Mucosa of descending colon (tissue), 3 donors: Measurements from ENCODE around the gene NCOA6. TPM values are rescaled to one million over a fixed set of nuclear protein-coding genes. Genes with fewer than 3 reads are reported as not detected.

Experiments
- ATAC-seq: fragments of 200-7000 bp; cut with Tn5 transposase; one replicate; pipeline ENCODE4 v1.9.1; 2020; ENCODE audit warnings: mild to moderate bottlenecking, moderate library complexity
- DNase-seq, 3 donors: peaks; one replicate each; pipeline ENCODE4 v3.0.0-alpha.2; 2020
- H3K36me3 ChIP-seq: fragments of 200-600 bp; one replicate; pipeline ENCODE4 v1.8.0; 2021; ENCODE audit warnings: low read depth, mild to moderate bottlenecking
- H3K4me1 ChIP-seq: fragments of 200-600 bp; one replicate; pipeline ENCODE4 v1.8.0; 2021; ENCODE audit warnings: low read depth, mild to moderate bottlenecking
- H3K4me3 ChIP-seq: fragments of 200-600 bp; one replicate; pipeline ENCODE4 v1.8.0; 2021; ENCODE audit warnings: mild to moderate bottlenecking
- H3K9me3 ChIP-seq: fragments of 200-600 bp; one replicate; pipeline ENCODE4 v1.8.0; 2021; ENCODE audit warnings: mild to moderate bottlenecking
- intact Hi-C, 2 donors: fragments of 100-400 bp; cut with DNase I in 1 of 2; cut with micrococcal nuclease in 1 of 2; formaldehyde crosslinking; loops; one replicate each; pipeline versions ENCODE4 v1.11.0 to v1.11.1; 2022; cut with DNase I, micrococcal nuclease
- total RNA-seq, 3 donors: library from RNA; stranded (reverse); fragmentation: NEBNext Ultra II Directional in 2 of 3; extraction: Animal tissue kit (Norgen Biotek cat#: 25700) in 2 of 3; gene quantifications; one replicate each; pipeline versions ENCODE4 v1.2.1 to v1.2.4, GENCODE V29; 2021 to 2023
- TF ChIP-seq, protein P1 (sequence below): fragments of 200-600 bp; IDR thresholded peaks from one replicate; pipeline ENCODE4 v1.8.0; 2022; ENCODE audit warnings: antibody characterized with exemption, mild to moderate bottlenecking
- donor health status: DM: no; HTN: no; CAD: no; lungs with moderate emphysema.
- donor health status: DM: no; HTN: no; CAD: no.
- donor health status: DM: no; HTN: yes; CAD: no.

The NCOA6 gene
- total RNA-seq, 3 donors from 2014 or later = 37.8 to 47.5 (median 44.3) TPM

- no peak for DNase-seq
- no peak for ATAC-seq
- Histone ChIP-seq H3K36me3 (no peaks in the 10 kb centered on the region), H3K4me1 (no peaks in the 10 kb centered on the region), H3K9me3 (no peaks in the 10 kb centered on the region), H3K4me3 (no peak overlapping the region)
- TF ChIP-seq, protein P1, sequence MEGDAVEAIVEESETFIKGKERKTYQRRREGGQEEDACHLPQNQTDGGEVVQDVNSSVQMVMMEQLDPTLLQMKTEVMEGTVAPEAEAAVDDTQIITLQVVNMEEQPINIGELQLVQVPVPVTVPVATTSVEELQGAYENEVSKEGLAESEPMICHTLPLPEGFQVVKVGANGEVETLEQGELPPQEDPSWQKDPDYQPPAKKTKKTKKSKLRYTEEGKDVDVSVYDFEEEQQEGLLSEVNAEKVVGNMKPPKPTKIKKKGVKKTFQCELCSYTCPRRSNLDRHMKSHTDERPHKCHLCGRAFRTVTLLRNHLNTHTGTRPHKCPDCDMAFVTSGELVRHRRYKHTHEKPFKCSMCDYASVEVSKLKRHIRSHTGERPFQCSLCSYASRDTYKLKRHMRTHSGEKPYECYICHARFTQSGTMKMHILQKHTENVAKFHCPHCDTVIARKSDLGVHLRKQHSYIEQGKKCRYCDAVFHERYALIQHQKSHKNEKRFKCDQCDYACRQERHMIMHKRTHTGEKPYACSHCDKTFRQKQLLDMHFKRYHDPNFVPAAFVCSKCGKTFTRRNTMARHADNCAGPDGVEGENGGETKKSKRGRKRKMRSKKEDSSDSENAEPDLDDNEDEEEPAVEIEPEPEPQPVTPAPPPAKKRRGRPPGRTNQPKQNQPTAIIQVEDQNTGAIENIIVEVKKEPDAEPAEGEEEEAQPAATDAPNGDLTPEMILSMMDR = no peak
- intact Hi-C loops = no loop called here
These were observed 51.7 kb downstream of the NCOA6 start for GRCh38 chr20:34773726-34774125.

DNA sequence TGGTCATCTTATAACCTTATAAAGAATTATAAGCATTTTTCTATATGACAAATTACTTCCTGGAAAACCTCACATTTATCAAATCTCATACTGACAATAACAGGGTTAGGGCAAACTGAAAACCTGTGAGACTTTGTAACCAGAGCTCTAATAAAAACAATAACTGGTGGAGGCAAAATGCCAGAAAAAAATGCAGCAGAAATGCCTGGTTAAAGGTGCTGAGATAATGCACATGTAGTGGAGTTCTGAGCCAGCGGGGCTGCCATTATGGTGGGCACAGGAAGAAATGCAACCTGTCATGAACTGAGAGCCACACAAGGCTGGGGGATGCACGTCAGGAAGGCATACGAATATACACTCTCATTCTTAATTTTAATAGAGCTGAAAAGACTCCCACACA is 53.0 kb downstream of the NCOA6 start:
- no peaks in the 10 kb centered on the region for H3K4me1 ChIP-seq
- TF ChIP-seq, protein P1 = no peak
- no peaks in the 10 kb centered on the region for H3K9me3 ChIP-seq
- DNase-seq (no peak), ATAC-seq (no peak)
- no peaks in the 10 kb centered on the region for H3K36me3 ChIP-seq
- intact Hi-C loops = no loop called here
- no peak overlapping the region for H3K4me3 ChIP-seq

DNA sequence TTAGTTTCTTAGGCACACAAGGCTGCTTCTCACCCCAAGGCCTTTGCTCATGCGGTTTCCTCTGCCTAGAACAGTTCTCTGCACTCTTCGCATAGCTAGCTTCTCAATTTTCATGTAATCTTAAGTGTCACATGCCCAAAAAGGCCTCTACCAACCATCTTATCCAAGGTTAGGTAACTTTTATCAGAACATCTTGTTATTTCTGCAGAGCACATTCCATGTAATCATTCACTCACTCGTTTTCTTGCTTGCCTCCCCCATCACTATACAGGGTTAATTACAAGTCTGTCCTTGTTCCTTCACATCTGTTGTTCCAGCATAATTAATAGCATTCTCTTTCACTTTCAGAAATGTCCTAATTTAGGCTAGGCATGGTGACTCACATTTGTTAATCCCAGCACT is 53.8 kb downstream of the NCOA6 start:
- Histone ChIP-seq H3K4me3 (no peak overlapping the region), H3K9me3 (no peaks in the 10 kb centered on the region), H3K36me3 (no peaks in the 10 kb centered on the region), H3K4me1 (no peaks in the 10 kb centered on the region)
- ATAC-seq (no peak), DNase-seq (no peak)
- TF ChIP-seq, protein P1 = no peak
- intact Hi-C loops = no loop called here

GRCh38 chr20:34768096-34768495 is 57.4 kb downstream of the NCOA6 start:
- H3K4me3 ChIP-seq = no peak overlapping the region
- H3K36me3 ChIP-seq = no peaks in the 10 kb centered on the region
- intact Hi-C loops = loop anchor here in 1 of 2 donors (5.0 kb wide), 1 partner anchor 191 kb away; no protein-coding TSS in a partner anchor
- no peaks in the 10 kb centered on the region for H3K9me3 ChIP-seq
- DNase-seq (no peak), ATAC-seq (no peak)
- H3K4me1 ChIP-seq = no peaks in the 10 kb centered on the region
- TF ChIP-seq, protein P1 = no peak

GRCh38 chr20:34762031-34762555 is 63.4 kb downstream of the NCOA6 start:
- H3K36me3 ChIP-seq = peaks cover 8% of the 10 kb centered on the region
- no peak overlapping the region for H3K4me3 ChIP-seq
- ATAC-seq = no peak
- DNase-seq = no peak
- intact Hi-C loops = no loop called here
- H3K9me3 ChIP-seq = no peaks in the 10 kb centered on the region
- TF ChIP-seq, protein P1 = no peak
- H3K4me1 ChIP-seq = no peaks in the 10 kb centered on the region

DNA sequence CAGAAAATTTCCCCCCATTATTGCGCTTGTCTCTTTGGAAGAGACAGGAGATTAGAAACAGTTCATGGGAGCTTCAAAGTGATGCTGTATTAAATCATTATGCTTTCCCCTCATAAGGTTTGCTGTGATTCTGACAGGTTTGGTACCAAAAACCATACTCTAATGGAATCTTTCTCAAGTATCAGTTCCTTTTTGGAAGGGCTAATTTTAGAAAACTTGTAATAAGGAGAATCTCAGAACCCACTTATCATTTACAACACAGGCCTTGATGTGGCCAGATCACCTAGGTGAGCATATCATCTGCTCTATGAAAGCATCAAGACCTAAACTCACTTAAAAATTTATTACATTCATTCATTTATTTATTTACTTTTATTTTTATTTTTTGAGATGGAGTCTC is 70.1 kb downstream of the NCOA6 start:
- H3K36me3 ChIP-seq = peaks cover 9% of the 10 kb centered on the region
- TF ChIP-seq, protein P1 = no peak
- H3K4me3 ChIP-seq = no peak overlapping the region
- intact Hi-C loops = no loop called here
- H3K4me1 ChIP-seq = no peaks in the 10 kb centered on the region
- ATAC-seq (no peak), DNase-seq (no peak)
- no peaks in the 10 kb centered on the region for H3K9me3 ChIP-seq
